ENCODE data around the gene ADCY7. TPM values are rescaled to one million over a fixed set of nuclear protein-coding genes. Genes with fewer than 3 reads are reported as not detected.

ADCY7 gene
- total and polyA plus RNA-seq, 9 of the 15 experiments (the other 6 are each of a cell fraction or from before 2014, with no cell fraction given), result 2.3 to 108 (median 28.6) TPM

DNA sequence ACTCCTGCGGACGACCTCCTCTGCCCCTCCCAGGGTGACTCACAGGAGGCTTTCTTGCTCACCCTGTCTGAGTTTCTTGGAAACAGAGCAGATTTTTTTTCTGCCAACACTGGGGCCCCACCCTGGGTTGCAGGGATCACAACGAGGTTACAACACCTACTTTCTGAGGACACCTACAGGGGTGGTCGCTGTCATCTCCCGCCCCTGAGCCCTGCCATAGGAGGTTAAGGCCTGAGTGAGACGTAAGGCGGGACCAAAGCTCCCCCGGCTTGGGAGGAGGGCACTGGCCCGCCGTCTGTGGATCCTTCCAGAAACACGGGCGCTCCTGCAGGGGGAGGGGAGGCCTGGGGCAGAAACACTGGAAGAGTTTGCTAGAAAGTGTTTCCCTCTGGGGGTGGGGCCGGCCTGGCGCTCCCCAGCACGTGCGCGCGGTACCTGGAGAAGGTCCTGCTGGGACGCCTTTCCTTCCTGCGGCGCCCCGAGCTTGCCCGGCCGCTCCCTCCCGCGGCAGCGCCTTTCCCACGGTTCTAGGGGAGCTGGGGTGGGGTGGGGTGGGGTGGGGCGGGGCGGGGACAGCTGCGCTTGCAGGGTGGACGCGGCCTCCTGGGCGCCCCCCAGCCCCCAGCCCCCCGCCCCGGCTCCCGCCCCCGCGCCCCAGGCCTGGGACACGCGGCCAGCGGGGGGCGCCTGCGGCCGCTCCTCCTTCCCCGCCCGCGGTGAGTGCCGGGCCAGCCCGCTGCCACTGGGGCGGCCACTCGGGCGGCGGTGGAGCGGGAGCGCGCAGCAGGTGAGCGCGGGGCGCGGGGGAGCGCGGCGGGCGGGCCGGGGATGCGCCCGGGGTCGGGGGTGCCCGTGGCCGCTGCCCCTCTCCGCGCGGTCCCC, 20.7 kb upstream of the ADCY7 start (continued):
- peak; percentile 57; the same call in 1 of the 2 replicates for TF ChIP-seq SOX6 (IDR thresholded peaks at IDR 0.05)
- TF ChIP-seq YY1 (IDR thresholded peaks at IDR 0.05; ENCODE audit: borderline replicate concordance in 1 of 3, control insufficient read depth in 1 of 3, extremely low read depth in 1 of 3, insufficient read depth in 3 of 3, insufficient read length in 1 of 3, insufficient replicate concordance in 2 of 3, low read depth in 1 of 3, low read length in 2 of 3), result peak in 2 of 3 experiments; percentile 17 to 23
- TF ChIP-seq, protein P1, sequence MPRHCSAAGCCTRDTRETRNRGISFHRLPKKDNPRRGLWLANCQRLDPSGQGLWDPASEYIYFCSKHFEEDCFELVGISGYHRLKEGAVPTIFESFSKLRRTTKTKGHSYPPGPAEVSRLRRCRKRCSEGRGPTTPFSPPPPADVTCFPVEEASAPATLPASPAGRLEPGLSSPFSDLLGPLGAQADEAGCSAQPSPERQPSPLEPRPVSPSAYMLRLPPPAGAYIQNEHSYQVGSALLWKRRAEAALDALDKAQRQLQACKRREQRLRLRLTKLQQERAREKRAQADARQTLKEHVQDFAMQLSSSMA (CRISPR knock-in tag; IDR thresholded peaks at IDR 0.05), result no peak
- TF ChIP-seq CC2D1A (IDR thresholded peaks at IDR 0.05), result peak; percentile 80; the same call in 1 of the 2 replicates
- no peak for TF ChIP-seq POLR2B (IDR thresholded peaks at IDR 0.05; ENCODE audit: low read depth, partially characterized antibody)
- TF ChIP-seq TEAD4 (IDR thresholded peaks at IDR 0.05; ENCODE audit: low read length), result no peak; the same call in 1 of the 2 replicates
- TF ChIP-seq TEAD4 (CRISPR knock-in tag; IDR thresholded peaks at IDR 0.05; ENCODE audit: borderline replicate concordance), result no peak
- TF ChIP-seq, protein P2, sequence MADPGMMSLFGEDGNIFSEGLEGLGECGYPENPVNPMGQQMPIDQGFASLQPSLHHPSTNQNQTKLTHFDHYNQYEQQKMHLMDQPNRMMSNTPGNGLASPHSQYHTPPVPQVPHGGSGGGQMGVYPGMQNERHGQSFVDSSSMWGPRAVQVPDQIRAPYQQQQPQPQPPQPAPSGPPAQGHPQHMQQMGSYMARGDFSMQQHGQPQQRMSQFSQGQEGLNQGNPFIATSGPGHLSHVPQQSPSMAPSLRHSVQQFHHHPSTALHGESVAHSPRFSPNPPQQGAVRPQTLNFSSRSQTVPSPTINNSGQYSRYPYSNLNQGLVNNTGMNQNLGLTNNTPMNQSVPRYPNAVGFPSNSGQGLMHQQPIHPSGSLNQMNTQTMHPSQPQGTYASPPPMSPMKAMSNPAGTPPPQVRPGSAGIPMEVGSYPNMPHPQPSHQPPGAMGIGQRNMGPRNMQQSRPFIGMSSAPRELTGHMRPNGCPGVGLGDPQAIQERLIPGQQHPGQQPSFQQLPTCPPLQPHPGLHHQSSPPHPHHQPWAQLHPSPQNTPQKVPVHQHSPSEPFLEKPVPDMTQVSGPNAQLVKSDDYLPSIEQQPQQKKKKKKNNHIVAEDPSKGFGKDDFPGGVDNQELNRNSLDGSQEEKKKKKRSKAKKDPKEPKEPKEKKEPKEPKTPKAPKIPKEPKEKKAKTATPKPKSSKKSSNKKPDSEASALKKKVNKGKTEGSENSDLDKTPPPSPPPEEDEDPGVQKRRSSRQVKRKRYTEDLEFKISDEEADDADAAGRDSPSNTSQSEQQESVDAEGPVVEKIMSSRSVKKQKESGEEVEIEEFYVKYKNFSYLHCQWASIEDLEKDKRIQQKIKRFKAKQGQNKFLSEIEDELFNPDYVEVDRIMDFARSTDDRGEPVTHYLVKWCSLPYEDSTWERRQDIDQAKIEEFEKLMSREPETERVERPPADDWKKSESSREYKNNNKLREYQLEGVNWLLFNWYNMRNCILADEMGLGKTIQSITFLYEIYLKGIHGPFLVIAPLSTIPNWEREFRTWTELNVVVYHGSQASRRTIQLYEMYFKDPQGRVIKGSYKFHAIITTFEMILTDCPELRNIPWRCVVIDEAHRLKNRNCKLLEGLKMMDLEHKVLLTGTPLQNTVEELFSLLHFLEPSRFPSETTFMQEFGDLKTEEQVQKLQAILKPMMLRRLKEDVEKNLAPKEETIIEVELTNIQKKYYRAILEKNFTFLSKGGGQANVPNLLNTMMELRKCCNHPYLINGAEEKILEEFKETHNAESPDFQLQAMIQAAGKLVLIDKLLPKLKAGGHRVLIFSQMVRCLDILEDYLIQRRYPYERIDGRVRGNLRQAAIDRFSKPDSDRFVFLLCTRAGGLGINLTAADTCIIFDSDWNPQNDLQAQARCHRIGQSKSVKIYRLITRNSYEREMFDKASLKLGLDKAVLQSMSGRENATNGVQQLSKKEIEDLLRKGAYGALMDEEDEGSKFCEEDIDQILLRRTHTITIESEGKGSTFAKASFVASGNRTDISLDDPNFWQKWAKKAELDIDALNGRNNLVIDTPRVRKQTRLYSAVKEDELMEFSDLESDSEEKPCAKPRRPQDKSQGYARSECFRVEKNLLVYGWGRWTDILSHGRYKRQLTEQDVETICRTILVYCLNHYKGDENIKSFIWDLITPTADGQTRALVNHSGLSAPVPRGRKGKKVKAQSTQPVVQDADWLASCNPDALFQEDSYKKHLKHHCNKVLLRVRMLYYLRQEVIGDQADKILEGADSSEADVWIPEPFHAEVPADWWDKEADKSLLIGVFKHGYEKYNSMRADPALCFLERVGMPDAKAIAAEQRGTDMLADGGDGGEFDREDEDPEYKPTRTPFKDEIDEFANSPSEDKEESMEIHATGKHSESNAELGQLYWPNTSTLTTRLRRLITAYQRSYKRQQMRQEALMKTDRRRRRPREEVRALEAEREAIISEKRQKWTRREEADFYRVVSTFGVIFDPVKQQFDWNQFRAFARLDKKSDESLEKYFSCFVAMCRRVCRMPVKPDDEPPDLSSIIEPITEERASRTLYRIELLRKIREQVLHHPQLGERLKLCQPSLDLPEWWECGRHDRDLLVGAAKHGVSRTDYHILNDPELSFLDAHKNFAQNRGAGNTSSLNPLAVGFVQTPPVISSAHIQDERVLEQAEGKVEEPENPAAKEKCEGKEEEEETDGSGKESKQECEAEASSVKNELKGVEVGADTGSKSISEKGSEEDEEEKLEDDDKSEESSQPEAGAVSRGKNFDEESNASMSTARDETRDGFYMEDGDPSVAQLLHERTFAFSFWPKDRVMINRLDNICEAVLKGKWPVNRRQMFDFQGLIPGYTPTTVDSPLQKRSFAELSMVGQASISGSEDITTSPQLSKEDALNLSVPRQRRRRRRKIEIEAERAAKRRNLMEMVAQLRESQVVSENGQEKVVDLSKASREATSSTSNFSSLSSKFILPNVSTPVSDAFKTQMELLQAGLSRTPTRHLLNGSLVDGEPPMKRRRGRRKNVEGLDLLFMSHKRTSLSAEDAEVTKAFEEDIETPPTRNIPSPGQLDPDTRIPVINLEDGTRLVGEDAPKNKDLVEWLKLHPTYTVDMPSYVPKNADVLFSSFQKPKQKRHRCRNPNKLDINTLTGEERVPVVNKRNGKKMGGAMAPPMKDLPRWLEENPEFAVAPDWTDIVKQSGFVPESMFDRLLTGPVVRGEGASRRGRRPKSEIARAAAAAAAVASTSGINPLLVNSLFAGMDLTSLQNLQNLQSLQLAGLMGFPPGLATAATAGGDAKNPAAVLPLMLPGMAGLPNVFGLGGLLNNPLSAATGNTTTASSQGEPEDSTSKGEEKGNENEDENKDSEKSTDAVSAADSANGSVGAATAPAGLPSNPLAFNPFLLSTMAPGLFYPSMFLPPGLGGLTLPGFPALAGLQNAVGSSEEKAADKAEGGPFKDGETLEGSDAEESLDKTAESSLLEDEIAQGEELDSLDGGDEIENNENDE (IDR thresholded peaks at IDR 0.05; ENCODE audit: low read depth, low read length), result no peak
- no peak for TF ChIP-seq BRD9 (IDR thresholded peaks at IDR 0.05; ENCODE audit: low read depth, partially characterized antibody)
- no peak for TF ChIP-seq ZFP1 (CRISPR knock-in tag; IDR thresholded peaks at IDR 0.05)
- no peak for TF ChIP-seq ZNF239 (CRISPR knock-in tag; IDR thresholded peaks at IDR 0.05)
- peak in 1 of 2 experiments; percentile 52; a peak in 1 of 4 replicates for TF ChIP-seq SIN3A (IDR thresholded peaks at IDR 0.05; ENCODE audit: borderline replicate concordance in 2 of 2, control insufficient read depth in 1 of 2, low read depth in 2 of 2, low read length in 2 of 2)
- TF ChIP-seq EZH2 (IDR thresholded peaks at IDR 0.05; ENCODE audit: borderline replicate concordance, low read depth, low read length), result no peak
